Amniotic epithelial cell (primary cell): ENCODE results near the gene U2AF1L4.
"Not testable (repeated sequence)": the region's sequence is repeated elsewhere in the genome, so short reads cannot be mapped to it uniquely, and the experiment has no call there.

Experiments
- DNase-seq: peaks from one replicate; pipeline ENCODE4 v3.0.0-alpha.2; 2010; ENCODE audit warnings: low read depth

Gene U2AF1L4

GRCh38 chr19:35725216-35725861 is 19.9 kb downstream of the U2AF1L4 start:
- no peak for DNase-seq

- no peak for DNase-seq
These were observed 20.7 kb downstream of the U2AF1L4 start for GRCh38 chr19:35724560-35724959.

GRCh38 chr19:35724132-35724531 is 21.1 kb downstream of the U2AF1L4 start:
- DNase-seq, result not testable (repeated sequence)

GRCh38 chr19:35723671-35724070 is 21.5 kb downstream of the U2AF1L4 start:
- DNase-seq, result no peak

GRCh38 chr19:35722897-35723296 is 22.3 kb downstream of the U2AF1L4 start:
- no peak for DNase-seq

- no peak for DNase-seq
These were observed 22.8 kb downstream of the U2AF1L4 start for GRCh38 chr19:35722461-35722860.

- DNase-seq, result no peak
These were observed 23.8 kb downstream of the U2AF1L4 start for GRCh38 chr19:35721374-35721773.

- no peak for DNase-seq
These were observed 24.6 kb downstream of the U2AF1L4 start for GRCh38 chr19:35720648-35721047.

GRCh38 chr19:35720163-35720524 is 25.1 kb downstream of the U2AF1L4 start:
- DNase-seq, result no peak

GRCh38 chr19:35719402-35720162 is 25.6 kb downstream of the U2AF1L4 start:
- no peak for DNase-seq

GRCh38 chr19:35718345-35719041 is 26.7 kb downstream of the U2AF1L4 start:
- DNase-seq, result no peak

GRCh38 chr19:35717665-35718344 is 27.4 kb downstream of the U2AF1L4 start, which contains the start of gene KMT2B:
KMT2B (plus strand) TSS chr19:35718003; CDS start chr19:35718019, 16 bp downstream.
- no peak for DNase-seq

GRCh38 chr19:35716801-35717664 is 28.2 kb downstream of the U2AF1L4 start:
- DNase-seq, result peak; percentile 94

- DNase-seq, result peak; percentile 26
These were observed 29.0 kb downstream of the U2AF1L4 start for GRCh38 chr19:35715981-35716800.

- DNase-seq, result no peak
These were observed 29.8 kb downstream of the U2AF1L4 start for GRCh38 chr19:35715355-35715809.

GRCh38 chr19:35714601-35715354 is 30.4 kb downstream of the U2AF1L4 start:
- no peak for DNase-seq

GRCh38 chr19:35713904-35714495 is 31.2 kb downstream of the U2AF1L4 start:
- no peak for DNase-seq

GRCh38 chr19:35713506-35713850 is 31.7 kb downstream of the U2AF1L4 start:
- no peak for DNase-seq
